IMR-90 (cell line): ENCODE data around the gene SYAP1.

ENCODE experiments used
- BHLHE40 ChIP-seq: fragments of 150-350 bp; IDR thresholded peaks from 2 replicates; pipeline ENCODE4 v1.6.1; 2016; ENCODE audit warnings: mild to moderate bottlenecking, low read depth, low read length
- CEBPB ChIP-seq: IDR thresholded peaks from 2 replicates; pipeline ENCODE4 v1.6.1; 2012; ENCODE audit warnings: low read depth, low read length, improper control_type of control experiment
- CHD1 ChIP-seq: IDR thresholded peaks from 2 replicates; pipeline ENCODE4 v1.6.1; 2012; ENCODE audit warnings: low read depth, low read length, improper control_type of control experiment
- CTCF ChIP-seq: conservative IDR thresholded peaks from 2 replicates; pipeline ENCODE4 v1.5.1; 2012; ENCODE audit warnings: mild to moderate bottlenecking, low read depth, low read length, improper control_type of control experiment
- ELK1 ChIP-seq: fragments of 150-350 bp; IDR thresholded peaks from 2 replicates; pipeline ENCODE4 v1.6.1; 2016; ENCODE audit warnings: low read depth, mild to moderate bottlenecking, low read length, moderate library complexity, borderline replicate concordance
- MAFK ChIP-seq: IDR thresholded peaks from 2 replicates; pipeline ENCODE4 v1.6.1; 2012; ENCODE audit warnings: low read depth, low read length, improper control_type of control experiment
- MAZ ChIP-seq: IDR thresholded peaks from 2 replicates; pipeline ENCODE4 v1.6.1; 2012; ENCODE audit warnings: low read depth, mild to moderate bottlenecking, low read length, improper control_type of control experiment, moderate library complexity, borderline replicate concordance
- MXI1 ChIP-seq: IDR thresholded peaks from 2 replicates; pipeline ENCODE4 v1.6.1; 2012; ENCODE audit warnings: low read depth, mild to moderate bottlenecking, low read length, moderate library complexity, borderline replicate concordance
- POLR2A ChIP-seq: IDR thresholded peaks from 2 replicates; pipeline ENCODE4 v1.6.1; 2012; ENCODE audit warnings: mild to moderate bottlenecking, low read depth, low read length
- RAD21 ChIP-seq: IDR thresholded peaks from 2 replicates; pipeline ENCODE4 v1.6.1; 2012; ENCODE audit warnings: low read length, improper control_type of control experiment
- RCOR1 ChIP-seq: IDR thresholded peaks from 2 replicates; pipeline ENCODE4 v1.6.1; 2012; ENCODE audit warnings: mild to moderate bottlenecking, low read length, improper control_type of control experiment; ENCODE audit not compliant: insufficient replicate concordance
- RFX5 ChIP-seq: IDR thresholded peaks from 2 replicates; pipeline ENCODE4 v1.8.0; 2012; ENCODE audit warnings: low read depth, mild to moderate bottlenecking, low read length, moderate library complexity
- SMC3 ChIP-seq: fragments of 150-350 bp; IDR thresholded peaks from 2 replicates; pipeline ENCODE4 v1.6.1; 2016; ENCODE audit warnings: low read depth, mild to moderate bottlenecking, antibody characterized with exemption, low read length, moderate library complexity
- USF2 ChIP-seq: fragments of 150-350 bp; IDR thresholded peaks from 2 replicates; pipeline ENCODE4 v1.6.1; 2017; ENCODE audit warnings: mild to moderate bottlenecking, antibody characterized with exemption, low read length, low read depth

GRCh38 chrX:16796298-16796697, 76.9 kb downstream of the SYAP1 start:
- TF ChIP-seq SMC3 = no peak
- no peak for TF ChIP-seq POLR2A
- no peak for TF ChIP-seq CTCF
- no peak for TF ChIP-seq RCOR1
- no peak for TF ChIP-seq ELK1
- TF ChIP-seq CHD1 = no peak
- no peak for TF ChIP-seq RAD21
- no peak for TF ChIP-seq CEBPB
- TF ChIP-seq MAZ = no peak
- no peak for TF ChIP-seq MXI1
- no peak for TF ChIP-seq BHLHE40
- TF ChIP-seq RFX5 = no peak
- no peak for TF ChIP-seq MAFK
- TF ChIP-seq USF2 = no peak
